Activated naive CD8-positive, alpha-beta T cell (primary cell): Measurements from ENCODE around the gene ZKSCAN8.

Experiments
- H3K27ac Mint-ChIP-seq: one replicate; pipeline ENCODE4 v1.8.0; 2021; ENCODE audit warnings: mixed read lengths
- H3K27me3 Mint-ChIP-seq: one replicate; pipeline ENCODE4 v1.8.0; 2021; ENCODE audit warnings: mixed read lengths
- H3K36me3 Mint-ChIP-seq: one replicate; pipeline ENCODE4 v1.8.0; 2021; ENCODE audit warnings: mixed read lengths
- H3K4me1 Mint-ChIP-seq: one replicate; pipeline ENCODE4 v1.8.0; 2021; ENCODE audit warnings: low read depth, mixed read lengths
- H3K4me3 Mint-ChIP-seq: one replicate; pipeline ENCODE4 v1.8.0; 2021; ENCODE audit warnings: mild to moderate bottlenecking, mixed read lengths
- H3K9me3 Mint-ChIP-seq: one replicate; pipeline ENCODE4 v1.8.0; 2021; ENCODE audit warnings: low read depth, mixed read lengths

Gene ZKSCAN8

DNA sequence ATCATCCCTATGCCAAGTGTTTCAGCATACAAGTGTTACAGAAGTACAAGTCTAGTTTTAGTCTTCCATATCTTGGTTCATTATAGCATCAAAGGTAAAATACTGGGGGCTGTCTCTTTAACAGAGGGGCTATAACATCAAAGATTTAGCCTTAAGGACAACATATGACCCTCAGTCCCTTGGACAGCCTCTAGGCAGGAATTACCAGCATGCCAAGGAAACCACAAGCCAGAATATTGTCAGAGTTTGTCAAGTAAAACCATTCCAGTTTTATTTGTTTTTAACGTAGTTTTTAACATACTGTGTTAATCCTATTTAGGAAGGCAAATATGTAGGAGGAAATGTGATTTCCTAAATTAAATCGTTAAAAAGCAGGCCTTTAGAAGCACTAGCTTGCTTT is 18.6 kb downstream of the ZKSCAN8 start:
- Mint-ChIP-seq H3K9me3 (peaks cover 3% of the 10 kb centered on the region), H3K4me1 (peaks cover 16% of the 10 kb centered on the region), H3K27ac (no peak overlapping the region), H3K4me3 (no peak overlapping the region), H3K36me3 (peaks cover 39% of the 10 kb centered on the region), H3K27me3 (peaks cover 1% of the 10 kb centered on the region)

DNA sequence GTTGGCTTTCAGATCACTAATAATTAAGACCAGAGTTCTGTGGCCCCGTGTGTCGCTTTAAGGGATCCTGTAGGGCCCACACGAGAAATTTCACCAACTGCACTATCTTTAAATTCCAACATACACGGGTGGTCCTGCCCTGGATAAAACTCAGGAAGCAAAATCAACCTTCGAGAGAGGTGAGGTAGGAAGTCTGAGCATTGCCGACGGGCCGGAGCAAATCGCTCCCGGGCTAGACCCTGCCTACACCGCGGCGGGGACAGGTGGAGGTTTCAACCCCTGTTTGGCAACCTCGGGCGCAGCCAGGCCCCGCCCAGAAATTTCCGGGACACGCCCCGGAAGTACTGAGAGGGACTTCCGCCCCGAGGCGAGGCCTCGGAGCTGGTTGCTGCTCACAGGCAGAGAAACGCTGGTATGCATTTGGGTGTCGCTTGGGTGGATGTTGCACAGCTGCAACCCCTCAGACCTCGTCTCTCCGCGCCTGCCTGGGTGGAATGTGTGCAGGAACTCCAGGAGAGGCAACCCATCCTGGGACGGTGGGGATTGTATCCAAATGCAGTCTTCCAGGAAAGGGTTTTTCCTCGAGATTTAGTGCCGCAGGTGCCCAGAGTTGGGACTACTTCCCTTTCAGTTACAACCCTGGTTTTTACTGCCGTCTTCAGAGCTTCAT is 19.9 kb downstream of the ZKSCAN8 start:
- peaks cover 2% of the 10 kb centered on the region for H3K27me3 Mint-ChIP-seq
- H3K27ac Mint-ChIP-seq, result peak overlapping the region; percentile 41
- peaks cover 3% of the 10 kb centered on the region for H3K9me3 Mint-ChIP-seq
- H3K4me3 Mint-ChIP-seq, result peak overlapping the region; percentile 83
- H3K4me1 Mint-ChIP-seq, result peaks cover 16% of the 10 kb centered on the region
- peaks cover 37% of the 10 kb centered on the region for H3K36me3 Mint-ChIP-seq

- Mint-ChIP-seq H3K36me3 (peaks cover 21% of the 10 kb centered on the region), H3K9me3 (peaks cover 3% of the 10 kb centered on the region), H3K4me3 (no peak overlapping the region), H3K27me3 (peaks cover 2% of the 10 kb centered on the region), H3K4me1 (peaks cover 16% of the 10 kb centered on the region), H3K27ac (no peak overlapping the region)
These were observed 23.9 kb downstream of the ZKSCAN8 start for GRCh38 chr6:28165563-28165962.

DNA sequence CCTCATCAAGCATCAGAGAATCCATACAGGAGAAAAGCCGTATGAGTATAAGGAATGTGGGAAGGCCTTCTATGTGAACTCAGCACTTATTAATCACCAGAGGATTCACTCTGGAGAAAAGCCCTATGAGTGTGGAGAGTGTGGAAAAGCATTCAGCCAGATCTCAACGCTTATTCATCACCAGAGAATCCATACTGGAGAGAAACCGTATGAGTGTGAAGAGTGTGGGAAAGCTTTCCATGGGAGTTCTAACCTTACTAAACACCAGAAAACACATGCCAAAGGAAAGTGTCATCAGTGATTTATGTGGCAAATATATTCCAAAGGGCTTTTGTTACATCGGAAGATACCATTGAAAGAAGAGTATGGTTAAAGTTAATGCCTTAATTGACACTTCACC is 25.4 kb downstream of the ZKSCAN8 start:
- Mint-ChIP-seq H3K4me3 (no peak overlapping the region), H3K27me3 (peaks cover 2% of the 10 kb centered on the region), H3K36me3 (peaks cover 24% of the 10 kb centered on the region), H3K27ac (no peak overlapping the region), H3K4me1 (peaks cover 5% of the 10 kb centered on the region), H3K9me3 (no peaks in the 10 kb centered on the region)

DNA sequence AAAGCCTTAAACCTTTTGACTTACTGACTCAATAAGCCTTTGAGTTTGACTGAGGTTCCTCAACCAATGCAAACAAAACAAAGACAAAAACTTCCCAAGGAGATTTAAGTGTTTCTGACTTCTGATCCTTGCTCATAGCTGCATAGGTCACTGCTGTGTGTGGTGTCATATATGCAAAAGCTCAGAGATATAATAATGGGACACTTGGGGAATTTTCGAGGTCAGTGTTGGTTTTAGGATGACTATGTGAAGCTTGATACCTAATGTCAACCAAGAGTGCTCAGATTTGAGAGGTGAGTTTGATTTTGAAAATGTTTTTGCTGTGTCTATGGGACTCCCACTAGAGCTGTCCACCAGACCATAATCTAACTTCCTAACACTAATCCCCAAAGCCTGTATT is 26.2 kb downstream of the ZKSCAN8 start:
- H3K27ac Mint-ChIP-seq, result no peak overlapping the region
- H3K4me3 Mint-ChIP-seq, result no peak overlapping the region
- H3K9me3 Mint-ChIP-seq, result no peaks in the 10 kb centered on the region

DNA sequence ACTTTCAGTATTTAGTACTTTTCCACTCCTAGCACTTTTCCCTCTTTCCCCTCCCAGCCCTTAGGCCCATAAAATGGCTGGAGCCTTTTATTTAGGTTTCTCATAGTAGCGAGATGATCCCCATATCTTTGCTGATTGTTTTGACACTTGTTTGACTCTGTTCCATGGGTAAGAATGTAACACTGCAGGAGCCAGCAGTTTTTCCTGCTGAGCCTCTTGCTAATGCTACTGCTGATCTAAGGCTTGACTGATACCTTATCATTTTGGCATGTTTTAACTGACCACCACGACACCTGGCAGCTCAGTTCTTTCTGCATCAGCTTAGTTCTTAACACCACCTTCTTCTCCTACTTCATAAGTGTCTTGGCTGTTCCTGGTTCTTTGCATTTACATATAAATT is 29.6 kb downstream of the ZKSCAN8 start:
- Mint-ChIP-seq H3K4me1 (no peaks in the 10 kb centered on the region), H3K36me3 (peaks cover 19% of the 10 kb centered on the region), H3K27me3 (peaks cover 11% of the 10 kb centered on the region), H3K4me3 (no peak overlapping the region), H3K9me3 (no peaks in the 10 kb centered on the region), H3K27ac (no peak overlapping the region)

More for the DNA sequence above, 26.2 kb downstream of the ZKSCAN8 start:
- Mint-ChIP-seq H3K36me3 (peaks cover 20% of the 10 kb centered on the region), H3K27me3 (peaks cover 2% of the 10 kb centered on the region), H3K4me1 (no peaks in the 10 kb centered on the region)

- Mint-ChIP-seq H3K27me3 (peaks cover 13% of the 10 kb centered on the region), H3K27ac (no peak overlapping the region), H3K4me3 (no peak overlapping the region), H3K36me3 (peaks cover 13% of the 10 kb centered on the region), H3K9me3 (no peaks in the 10 kb centered on the region), H3K4me1 (no peaks in the 10 kb centered on the region)
These were observed 30.3 kb downstream of the ZKSCAN8 start for GRCh38 chr6:28172006-28172405.

- Mint-ChIP-seq H3K9me3 (peaks cover 4% of the 10 kb centered on the region), H3K36me3 (peaks cover 9% of the 10 kb centered on the region), H3K4me3 (no peak overlapping the region), H3K27ac (no peak overlapping the region), H3K4me1 (no peaks in the 10 kb centered on the region), H3K27me3 (peaks cover 26% of the 10 kb centered on the region)
These were observed 34.7 kb downstream of the ZKSCAN8 start for GRCh38 chr6:28176373-28176772.

DNA sequence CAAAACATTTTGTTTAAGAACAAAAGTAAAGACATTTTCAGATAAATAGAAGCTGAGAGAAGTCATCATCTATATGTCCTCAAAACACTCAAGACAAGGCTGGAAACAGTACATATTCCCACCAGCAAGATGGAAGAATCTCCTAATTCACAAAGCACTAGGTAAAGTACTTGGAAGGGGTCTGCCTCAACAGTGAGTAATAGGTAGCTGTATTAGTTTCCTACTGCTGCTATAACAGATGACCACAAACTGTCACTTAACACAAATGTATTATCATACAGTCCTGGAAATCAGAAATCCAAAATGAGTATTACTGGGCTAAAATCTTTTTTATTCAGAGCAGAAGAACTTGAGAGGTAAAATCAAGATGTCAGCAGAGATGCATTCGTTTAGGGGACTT is 40.6 kb downstream of the ZKSCAN8 start:
- H3K27me3 Mint-ChIP-seq, result peaks cover 15% of the 10 kb centered on the region
- peaks cover 17% of the 10 kb centered on the region for H3K36me3 Mint-ChIP-seq
- no peak overlapping the region for H3K27ac Mint-ChIP-seq
- no peaks in the 10 kb centered on the region for H3K4me1 Mint-ChIP-seq
- H3K9me3 Mint-ChIP-seq, result peaks cover 31% of the 10 kb centered on the region
- no peak overlapping the region for H3K4me3 Mint-ChIP-seq

- peaks cover 17% of the 10 kb centered on the region for H3K36me3 Mint-ChIP-seq
- peaks cover 38% of the 10 kb centered on the region for H3K9me3 Mint-ChIP-seq
- peaks cover 9% of the 10 kb centered on the region for H3K27me3 Mint-ChIP-seq
- H3K4me1 Mint-ChIP-seq, result no peaks in the 10 kb centered on the region
- H3K27ac Mint-ChIP-seq, result no peak overlapping the region
- H3K4me3 Mint-ChIP-seq, result no peak overlapping the region
These were observed 46.7 kb downstream of the ZKSCAN8 start for GRCh38 chr6:28188111-28188979.

- no peak overlapping the region for H3K4me3 Mint-ChIP-seq
- peaks cover 45% of the 10 kb centered on the region for H3K27me3 Mint-ChIP-seq
- no peak overlapping the region for H3K27ac Mint-ChIP-seq
- peaks cover 15% of the 10 kb centered on the region for H3K36me3 Mint-ChIP-seq
- peaks cover 7% of the 10 kb centered on the region for H3K4me1 Mint-ChIP-seq
- H3K9me3 Mint-ChIP-seq, result peaks cover 21% of the 10 kb centered on the region
These were observed 58.3 kb downstream of the ZKSCAN8 start for GRCh38 chr6:28200020-28200419.

GRCh38 chr6:28203201-28203600 is 61.5 kb downstream of the ZKSCAN8 start:
- Mint-ChIP-seq H3K27ac (no peak overlapping the region), H3K9me3 (peaks cover 15% of the 10 kb centered on the region), H3K27me3 (peaks cover 50% of the 10 kb centered on the region), H3K4me1 (peaks cover 18% of the 10 kb centered on the region), H3K4me3 (no peak overlapping the region), H3K36me3 (peaks cover 11% of the 10 kb centered on the region)

DNA sequence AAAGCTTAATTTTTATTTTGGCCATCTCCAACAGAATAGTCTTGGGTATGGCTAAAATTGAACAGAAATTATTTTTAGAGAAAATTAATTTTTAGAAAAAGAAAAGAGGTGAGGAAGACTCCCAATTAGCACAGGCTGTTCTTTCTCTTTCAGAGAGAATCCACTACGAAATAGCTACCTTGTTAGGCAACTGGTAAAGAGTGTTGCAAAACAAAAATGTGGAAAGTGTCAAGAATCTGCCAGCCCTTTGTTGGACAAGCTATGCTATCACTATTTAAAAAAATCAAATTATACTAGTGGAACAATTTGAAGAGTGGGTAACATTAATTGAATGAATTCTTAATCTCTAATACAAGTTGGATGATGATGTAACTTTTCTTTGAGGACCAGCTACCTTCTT is 64.2 kb downstream of the ZKSCAN8 start:
- peaks cover 5% of the 10 kb centered on the region for H3K36me3 Mint-ChIP-seq
- H3K4me3 Mint-ChIP-seq, result no peak overlapping the region
- H3K9me3 Mint-ChIP-seq, result peaks cover 8% of the 10 kb centered on the region
- peaks cover 49% of the 10 kb centered on the region for H3K27me3 Mint-ChIP-seq
- H3K27ac Mint-ChIP-seq, result no peak overlapping the region
- peaks cover 20% of the 10 kb centered on the region for H3K4me1 Mint-ChIP-seq

- Mint-ChIP-seq H3K9me3 (peaks cover 8% of the 10 kb centered on the region), H3K36me3 (peaks cover 5% of the 10 kb centered on the region), H3K27me3 (peaks cover 49% of the 10 kb centered on the region), H3K4me1 (peaks cover 20% of the 10 kb centered on the region), H3K27ac (no peak overlapping the region), H3K4me3 (no peak overlapping the region)
These were observed 64.8 kb downstream of the ZKSCAN8 start for GRCh38 chr6:28206527-28206926.

DNA sequence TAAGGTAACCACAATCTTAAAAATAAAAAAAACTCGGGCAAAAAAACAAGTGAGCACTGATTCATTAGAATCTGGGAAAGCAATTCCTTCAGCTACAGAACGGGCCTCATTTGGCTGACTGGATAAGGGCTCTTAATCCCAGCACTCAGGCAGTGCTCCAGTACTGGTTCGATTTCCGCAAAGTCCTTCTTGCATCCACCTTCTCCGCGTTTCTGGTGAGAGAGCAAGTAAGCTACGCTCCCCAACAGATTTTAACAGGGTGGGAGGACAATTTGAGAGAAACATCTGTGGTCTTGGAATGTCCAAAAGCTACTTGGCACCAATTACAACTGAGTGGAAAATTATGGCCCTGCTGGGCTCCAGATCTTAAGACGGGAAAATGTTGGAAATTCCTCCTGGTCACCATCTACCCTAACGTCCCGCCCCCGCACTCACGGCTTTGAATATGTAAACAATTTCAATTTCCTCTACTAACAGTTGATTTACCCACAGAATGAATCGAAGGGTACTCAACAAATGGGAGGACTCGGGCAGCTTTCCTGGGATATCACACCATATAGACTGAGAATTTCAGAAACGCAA is 65.3 kb downstream of the ZKSCAN8 start:
- Mint-ChIP-seq H3K27me3 (peaks cover 54% of the 10 kb centered on the region), H3K27ac (no peak overlapping the region), H3K9me3 (peaks cover 8% of the 10 kb centered on the region), H3K4me3 (peak overlapping the region; percentile 84), H3K4me1 (peaks cover 23% of the 10 kb centered on the region), H3K36me3 (peaks cover 5% of the 10 kb centered on the region)
